Caco-2 (cell line): ENCODE measurements around the gene GPHA2. TPM values are rescaled to one million over a fixed set of nuclear protein-coding genes. Genes with fewer than 3 reads are reported as not detected.

ENCODE experiments used
- BruUV-seq: library from RNA; stranded (reverse); fragments of 400-500 nt; replicated peaks from 2 replicates; lab custom pipeline; 2021; lab: Mats Ljungman, UMichigan
- CTCF ChIA-PET: fragments of 300-600 bp; sonication (Branson Sonifier 250); formaldehyde crosslinking; loops from one replicate; lab custom pipeline; 2022; ENCODE audit warnings: antibody characterized with exemption; lab: Charles Lee
- POLR2A ChIA-PET: fragments of 300-600 bp; sonication (Branson Sonifier 250); formaldehyde crosslinking; loops from one replicate; lab custom pipeline; 2022; ENCODE audit warnings: antibody characterized with exemption; lab: Charles Lee
- DNase-seq, 2 experiments: peaks; one replicate each; pipeline versions ENCODE4 v3.0.0 to v3.0.0-alpha.2; 2020 to 2022
- H3K27me3 ChIP-seq: replicated peaks from 2 replicates; pipeline ENCODE4 v1.6.0; 2011; ENCODE audit warnings: low read length; ENCODE audit not compliant: control insufficient read depth, insufficient read depth
- H3K36me3 ChIP-seq: 2 replicates; pipeline ENCODE4 v1.5.1; 2011; ENCODE audit warnings: low read length; ENCODE audit not compliant: control insufficient read depth, insufficient read depth
- H3K4me1 ChIP-seq: fragments of 250-450 bp; sonication (Bioruptor Pico); 2 replicates; pipeline ENCODE4 v1.5.1; 2020; ENCODE audit warnings: mild to moderate bottlenecking
- H3K4me3 ChIP-seq: 2 replicates; pipeline ENCODE4 v1.5.1; 2011; ENCODE audit warnings: low read depth, mild to moderate bottlenecking, control low read depth, low read length
- H3K9me3 ChIP-seq: fragments of 250-450 bp; sonication (Bioruptor Pico); 2 replicates; pipeline ENCODE4 v1.5.1; 2020; ENCODE audit warnings: mild to moderate bottlenecking, moderate library complexity
- H3K27ac Mint-ChIP-seq: one replicate; pipeline ENCODE4 v1.8.0; 2022; ENCODE audit warnings: mixed read lengths; ENCODE audit not compliant: unreplicated experiment
- H3K27me3 Mint-ChIP-seq: one replicate; pipeline ENCODE4 v1.8.0; 2022; ENCODE audit warnings: mixed read lengths; ENCODE audit not compliant: insufficient read depth, unreplicated experiment
- H3K36me3 Mint-ChIP-seq: one replicate; pipeline ENCODE4 v1.8.0; 2022; ENCODE audit warnings: mild to moderate bottlenecking, mixed read lengths; ENCODE audit not compliant: insufficient read depth, unreplicated experiment
- H3K4me1 Mint-ChIP-seq: one replicate; pipeline ENCODE4 v1.8.0; 2022; ENCODE audit warnings: low read depth, mixed read lengths; ENCODE audit not compliant: unreplicated experiment
- H3K4me3 Mint-ChIP-seq: one replicate; pipeline ENCODE4 v1.8.0; 2022; ENCODE audit warnings: mild to moderate bottlenecking, moderate library complexity, mixed read lengths; ENCODE audit not compliant: unreplicated experiment
- H3K9me3 Mint-ChIP-seq: one replicate; pipeline ENCODE4 v1.8.0; 2022; ENCODE audit warnings: mixed read lengths; ENCODE audit not compliant: unreplicated experiment
- intact Hi-C: fragments of 100-400 bp; cut with micrococcal nuclease; formaldehyde crosslinking; loops from one replicate; pipeline ENCODE4 v1.10.0; 2022; ENCODE audit not compliant: unreplicated experiment
- microRNA-seq: library from miRNA; unstranded; fragments of <30 nt; microRNA quantifications from one replicate; pipeline ENCODE4 v1.2.0, GENCODE V29; 2022
- total RNA-seq: library from RNA; stranded (reverse); gene quantifications from 2 replicates; pipeline ENCODE4 v1.2.3, GENCODE V29; 2022
- TF ChIP-seq, protein P1 (sequence below), 2 experiments: fragments of 200-600 bp in 1 of 2; IDR thresholded peaks; 1 replicate in 1 of 2; 2 replicates in 1 of 2; pipeline versions ENCODE4 v1.5.1 to v1.8.0; 2011 to 2022; ENCODE audit warnings: antibody characterized with exemption in 1 of 2, control low read depth in 1 of 2, inconsistent platforms in 1 of 2, low read depth in 1 of 2, low read length in 1 of 2, mild to moderate bottlenecking in 1 of 2, moderate library complexity in 1 of 2; ENCODE audit not compliant: insufficient read depth in 1 of 2, severe bottlenecking in 1 of 2, unreplicated experiment in 1 of 2

Gene GPHA2
- total RNA-seq, 1 experiment from 2014 or later = not detected

GRCh38 chr11:64887234-64887756 is 48.4 kb downstream of the GPHA2 start:
- peaks cover 53% of the 10 kb centered on the region for H3K4me1 Mint-ChIP-seq
- Histone ChIP-seq H3K36me3 (peaks cover 6% of the 10 kb centered on the region), H3K27me3 (no peaks in the 10 kb centered on the region), H3K4me1 (peaks cover 76% of the 10 kb centered on the region), H3K9me3 (no peaks in the 10 kb centered on the region), H3K4me3 (no peak overlapping the region)
- POLR2A ChIA-PET = interaction anchor here (1.1 kb wide), 1 partner anchor 109 kb away, joined by 3 read pairs; the partner anchor contains the start of gene SF1
- DNase-seq = no peak
- no peaks in the 10 kb centered on the region for H3K27me3 Mint-ChIP-seq
- TF ChIP-seq, protein P1, sequence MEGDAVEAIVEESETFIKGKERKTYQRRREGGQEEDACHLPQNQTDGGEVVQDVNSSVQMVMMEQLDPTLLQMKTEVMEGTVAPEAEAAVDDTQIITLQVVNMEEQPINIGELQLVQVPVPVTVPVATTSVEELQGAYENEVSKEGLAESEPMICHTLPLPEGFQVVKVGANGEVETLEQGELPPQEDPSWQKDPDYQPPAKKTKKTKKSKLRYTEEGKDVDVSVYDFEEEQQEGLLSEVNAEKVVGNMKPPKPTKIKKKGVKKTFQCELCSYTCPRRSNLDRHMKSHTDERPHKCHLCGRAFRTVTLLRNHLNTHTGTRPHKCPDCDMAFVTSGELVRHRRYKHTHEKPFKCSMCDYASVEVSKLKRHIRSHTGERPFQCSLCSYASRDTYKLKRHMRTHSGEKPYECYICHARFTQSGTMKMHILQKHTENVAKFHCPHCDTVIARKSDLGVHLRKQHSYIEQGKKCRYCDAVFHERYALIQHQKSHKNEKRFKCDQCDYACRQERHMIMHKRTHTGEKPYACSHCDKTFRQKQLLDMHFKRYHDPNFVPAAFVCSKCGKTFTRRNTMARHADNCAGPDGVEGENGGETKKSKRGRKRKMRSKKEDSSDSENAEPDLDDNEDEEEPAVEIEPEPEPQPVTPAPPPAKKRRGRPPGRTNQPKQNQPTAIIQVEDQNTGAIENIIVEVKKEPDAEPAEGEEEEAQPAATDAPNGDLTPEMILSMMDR (IDR thresholded peaks at IDR 0.05; ENCODE audit: insufficient read depth in 1 of 2, low read depth in 1 of 2, low read length in 1 of 2, severe bottlenecking in 1 of 2, unreplicated experiment in 1 of 2) = no peak
- intact Hi-C loops = no loop called here
- no TSS peak for BruUV-seq
- no peak overlapping the region for H3K4me3 Mint-ChIP-seq
- CTCF ChIA-PET = interaction anchor here (1.0 to 5.0 kb wide), 4 partner anchors 8 to 45 kb away, joined by 4 to 51 read pairs (median 12); partner anchors contain the start of gene EHD1
- H3K9me3 Mint-ChIP-seq = no peaks in the 10 kb centered on the region
- peaks cover 50% of the 10 kb centered on the region for H3K36me3 Mint-ChIP-seq
- H3K27ac Mint-ChIP-seq = peak overlapping the region; percentile 82

GRCh38 chr11:64885367-64886286 is 50.1 kb downstream of the GPHA2 start:
- Histone ChIP-seq H3K4me3 (no peak overlapping the region), H3K9me3 (no peaks in the 10 kb centered on the region), H3K36me3 (no peaks in the 10 kb centered on the region; the same call in 1 of the 2 replicates), H3K27me3 (no peaks in the 10 kb centered on the region), H3K4me1 (peaks cover 59% of the 10 kb centered on the region)
- Mint-ChIP-seq H3K9me3 (no peaks in the 10 kb centered on the region), H3K36me3 (peaks cover 36% of the 10 kb centered on the region), H3K4me3 (peak overlapping the region; percentile 2), H3K4me1 (peaks cover 39% of the 10 kb centered on the region), H3K27me3 (no peaks in the 10 kb centered on the region), H3K27ac (peak overlapping the region; percentile 23)
- TF ChIP-seq, protein P1 (IDR thresholded peaks at IDR 0.05; ENCODE audit: insufficient read depth in 1 of 2, low read depth in 1 of 2, low read length in 1 of 2, severe bottlenecking in 1 of 2, unreplicated experiment in 1 of 2) = no peak
- POLR2A ChIA-PET = no interaction called here
- TSS peak; percentile 2 for BruUV-seq
- intact Hi-C loops = no loop called here
- CTCF ChIA-PET = interaction anchor here (1.2 kb wide), 2 partner anchors 38 to 128 kb away, joined by 3 to 4 read pairs; partner anchors contain the start of gene ARL2
- peak in 1 of 2 experiments; percentile 50 for DNase-seq

Small RNA genes lying within 50 kb of the gene (microRNA-seq; reads per million reads assigned to microRNA genes)
- gene MIR6749 (not detected), gene MIR6750 (3.5 reads per million, percentile 22 among the genes with 10 or more reads in this experiment)

Other genes with a start within 250 kb of the GPHA2 start
- 6.5 and 7.6 TPM in 2 replicates for gene NRXN2, start 212.7 kb downstream of the GPHA2 start, total RNA-seq
- 4.0 and 4.1 TPM in 2 replicates for gene RASGRP2, start 191.8 kb downstream of the GPHA2 start, total RNA-seq
- 0.51 and 1.4 TPM in 2 replicates for gene PYGM, start 175.9 kb downstream of the GPHA2 start, total RNA-seq
- gene SF1, start 157.4 kb downstream of the GPHA2 start, total RNA-seq = 359 and 386 TPM in 2 replicates
- gene MAP4K2, start 132.7 kb downstream of the GPHA2 start, total RNA-seq = 16.8 and 21.4 TPM in 2 replicates
- gene MEN1, start 125.3 kb downstream of the GPHA2 start, total RNA-seq = 32.7 and 36.8 TPM in 2 replicates
- 29.1 and 36.0 TPM in 2 replicates for gene CDC42BPG, start 91.2 kb downstream of the GPHA2 start, total RNA-seq
- gene EHD1, start 57.3 kb downstream of the GPHA2 start, total RNA-seq = 123 and 129 TPM in 2 replicates
- 27.9 and 31.1 TPM in 2 replicates for gene ATG2A, start 18.7 kb downstream of the GPHA2 start, total RNA-seq
- 7.4 and 7.7 TPM in 2 replicates for gene PPP2R5B, start 11.2 kb downstream of the GPHA2 start, total RNA-seq
- gene MAJIN, start 36.2 kb upstream of the GPHA2 start, total RNA-seq = not detected in 2 replicates
- gene BATF2, start 61.1 kb upstream of the GPHA2 start, total RNA-seq = 0.79 and 1.4 TPM in 2 replicates
- 91.7 and 103 TPM in 2 replicates for gene ARL2, start 78.3 kb upstream of the GPHA2 start, total RNA-seq
- 35.5 and 35.8 TPM in 2 replicates for gene SNX15, start 91.5 kb upstream of the GPHA2 start, total RNA-seq
- 21.2 and 21.6 TPM in 2 replicates for gene SAC3D1, start 105.3 kb upstream of the GPHA2 start, total RNA-seq
- gene NAALADL1, start 122.7 kb upstream of the GPHA2 start, total RNA-seq = 0.16 and 0.23 TPM in 2 replicates
- gene CDCA5, start 148.1 kb upstream of the GPHA2 start, total RNA-seq = 67.0 and 71.1 TPM in 2 replicates
- 44.5 and 46.0 TPM in 2 replicates for gene ZFPL1, start 148.3 kb upstream of the GPHA2 start, total RNA-seq
- gene VPS51, start 160.3 kb upstream of the GPHA2 start, total RNA-seq = 147 and 158 TPM in 2 replicates
- 62.9 and 73.8 TPM in 2 replicates for gene TM7SF2, start 176.0 kb upstream of the GPHA2 start, total RNA-seq
- gene ZNHIT2, start 181.8 kb upstream of the GPHA2 start, total RNA-seq = 12.2 and 14.7 TPM in 2 replicates
- gene FAU, start 186.2 kb upstream of the GPHA2 start, total RNA-seq = 918 and 972 TPM in 2 replicates
- gene MRPL49, start 186.4 kb upstream of the GPHA2 start, total RNA-seq = 89.2 and 95.1 TPM in 2 replicates
- gene SYVN1, start 198.6 kb upstream of the GPHA2 start, total RNA-seq = 50.9 and 56.5 TPM in 2 replicates
- not detected in 2 replicates for gene SPDYC, start 234.3 kb upstream of the GPHA2 start, total RNA-seq
- gene CAPN1, start 246.0 kb upstream of the GPHA2 start, total RNA-seq = 238 and 244 TPM in 2 replicates